Body of pancreas (tissue), 4 donors: ENCODE data around the gene ANAPC1.

Source experiments
- POLR2A ChIP-seq, 3 donors: fragments of 450-650 bp; IDR thresholded peaks; one replicate each; pipeline ENCODE4 v1.6.1; 2016; ENCODE audit warnings: antibody characterized with exemption in 3 of 3, mild to moderate bottlenecking in 2 of 3
- TF ChIP-seq, protein P1 (sequence below), 7 experiments: fragments of 450-650 bp in 4 of 7; fragments of 200-600 bp in 3 of 7; sonication (generic) in 3 of 7; IDR thresholded peaks; one replicate each; pipeline ENCODE4 v1.5.1; 2016 to 2019; ENCODE audit warnings: antibody characterized with exemption in 7 of 7

DNA sequence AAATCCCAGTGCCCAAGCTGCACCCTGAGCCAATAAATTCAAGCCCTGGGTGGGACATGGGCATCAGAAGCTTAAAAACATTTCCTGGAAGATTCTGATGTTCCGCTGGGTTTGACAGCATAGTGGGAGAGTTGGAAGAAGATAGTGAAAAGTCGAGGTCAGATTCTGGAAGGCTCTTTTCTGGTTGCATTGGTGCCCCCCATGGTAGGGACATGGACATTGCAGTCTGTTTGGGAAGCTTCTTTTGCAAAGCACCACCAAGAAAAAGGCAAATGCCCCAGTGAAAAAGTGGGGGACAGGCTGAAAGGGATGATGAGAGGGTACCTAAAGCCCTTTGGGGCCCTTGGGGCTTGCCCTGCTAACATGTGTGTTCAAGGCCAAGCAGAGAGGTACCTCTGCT is 35.4 kb upstream of the ANAPC1 start:
- TF ChIP-seq POLR2A (IDR thresholded peaks at IDR 0.05), result no peak
- TF ChIP-seq, protein P1, sequence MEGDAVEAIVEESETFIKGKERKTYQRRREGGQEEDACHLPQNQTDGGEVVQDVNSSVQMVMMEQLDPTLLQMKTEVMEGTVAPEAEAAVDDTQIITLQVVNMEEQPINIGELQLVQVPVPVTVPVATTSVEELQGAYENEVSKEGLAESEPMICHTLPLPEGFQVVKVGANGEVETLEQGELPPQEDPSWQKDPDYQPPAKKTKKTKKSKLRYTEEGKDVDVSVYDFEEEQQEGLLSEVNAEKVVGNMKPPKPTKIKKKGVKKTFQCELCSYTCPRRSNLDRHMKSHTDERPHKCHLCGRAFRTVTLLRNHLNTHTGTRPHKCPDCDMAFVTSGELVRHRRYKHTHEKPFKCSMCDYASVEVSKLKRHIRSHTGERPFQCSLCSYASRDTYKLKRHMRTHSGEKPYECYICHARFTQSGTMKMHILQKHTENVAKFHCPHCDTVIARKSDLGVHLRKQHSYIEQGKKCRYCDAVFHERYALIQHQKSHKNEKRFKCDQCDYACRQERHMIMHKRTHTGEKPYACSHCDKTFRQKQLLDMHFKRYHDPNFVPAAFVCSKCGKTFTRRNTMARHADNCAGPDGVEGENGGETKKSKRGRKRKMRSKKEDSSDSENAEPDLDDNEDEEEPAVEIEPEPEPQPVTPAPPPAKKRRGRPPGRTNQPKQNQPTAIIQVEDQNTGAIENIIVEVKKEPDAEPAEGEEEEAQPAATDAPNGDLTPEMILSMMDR (IDR thresholded peaks at IDR 0.05), result no peak
